Measurements from ENCODE around the gene IFT27.

GRCh38 chr22:36769541-36770512, 6.1 kb downstream of the IFT27 start:
- TF ChIP-seq, protein P1, sequence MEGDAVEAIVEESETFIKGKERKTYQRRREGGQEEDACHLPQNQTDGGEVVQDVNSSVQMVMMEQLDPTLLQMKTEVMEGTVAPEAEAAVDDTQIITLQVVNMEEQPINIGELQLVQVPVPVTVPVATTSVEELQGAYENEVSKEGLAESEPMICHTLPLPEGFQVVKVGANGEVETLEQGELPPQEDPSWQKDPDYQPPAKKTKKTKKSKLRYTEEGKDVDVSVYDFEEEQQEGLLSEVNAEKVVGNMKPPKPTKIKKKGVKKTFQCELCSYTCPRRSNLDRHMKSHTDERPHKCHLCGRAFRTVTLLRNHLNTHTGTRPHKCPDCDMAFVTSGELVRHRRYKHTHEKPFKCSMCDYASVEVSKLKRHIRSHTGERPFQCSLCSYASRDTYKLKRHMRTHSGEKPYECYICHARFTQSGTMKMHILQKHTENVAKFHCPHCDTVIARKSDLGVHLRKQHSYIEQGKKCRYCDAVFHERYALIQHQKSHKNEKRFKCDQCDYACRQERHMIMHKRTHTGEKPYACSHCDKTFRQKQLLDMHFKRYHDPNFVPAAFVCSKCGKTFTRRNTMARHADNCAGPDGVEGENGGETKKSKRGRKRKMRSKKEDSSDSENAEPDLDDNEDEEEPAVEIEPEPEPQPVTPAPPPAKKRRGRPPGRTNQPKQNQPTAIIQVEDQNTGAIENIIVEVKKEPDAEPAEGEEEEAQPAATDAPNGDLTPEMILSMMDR (IDR thresholded peaks at IDR 0.05), result no peak
- TF ChIP-seq POLR2A (IDR thresholded peaks at IDR 0.05), result no peak
- no peak for TF ChIP-seq EP300 (IDR thresholded peaks at IDR 0.05)
- no peak for TF ChIP-seq POLR2AphosphoS5 (IDR thresholded peaks at IDR 0.05)

All from sigmoid colon (tissue), 4 donors.